GM19240 (cell line): ENCODE measurements around the gene PCSK2.

Experiments
- DNase-seq: peaks from one replicate; pipeline ENCODE4 v3.0.0; 2011; ENCODE audit warnings: low spot score; ENCODE audit not compliant: insufficient read length

Gene PCSK2

DNA sequence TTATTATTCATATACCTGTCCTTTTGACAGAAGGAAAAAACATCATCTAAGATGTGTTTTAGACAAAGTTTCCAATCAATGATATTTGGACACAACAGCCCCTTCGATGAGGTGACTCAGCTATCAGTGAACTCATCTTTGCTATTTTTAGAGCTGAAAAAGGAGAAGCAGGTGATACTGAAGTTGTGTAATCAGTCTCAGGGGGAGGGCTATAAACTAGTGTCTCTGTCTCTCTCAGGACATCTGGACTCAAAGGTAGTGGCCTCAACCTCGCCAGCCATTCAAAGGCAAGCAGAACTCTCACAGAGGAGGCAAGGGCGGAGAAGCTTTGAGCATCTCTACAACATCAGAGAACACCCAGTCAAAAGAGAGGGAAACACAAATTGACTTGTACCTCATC lies 168.9 kb downstream of the PCSK2 start:
- DNase-seq, result no peak

DNA sequence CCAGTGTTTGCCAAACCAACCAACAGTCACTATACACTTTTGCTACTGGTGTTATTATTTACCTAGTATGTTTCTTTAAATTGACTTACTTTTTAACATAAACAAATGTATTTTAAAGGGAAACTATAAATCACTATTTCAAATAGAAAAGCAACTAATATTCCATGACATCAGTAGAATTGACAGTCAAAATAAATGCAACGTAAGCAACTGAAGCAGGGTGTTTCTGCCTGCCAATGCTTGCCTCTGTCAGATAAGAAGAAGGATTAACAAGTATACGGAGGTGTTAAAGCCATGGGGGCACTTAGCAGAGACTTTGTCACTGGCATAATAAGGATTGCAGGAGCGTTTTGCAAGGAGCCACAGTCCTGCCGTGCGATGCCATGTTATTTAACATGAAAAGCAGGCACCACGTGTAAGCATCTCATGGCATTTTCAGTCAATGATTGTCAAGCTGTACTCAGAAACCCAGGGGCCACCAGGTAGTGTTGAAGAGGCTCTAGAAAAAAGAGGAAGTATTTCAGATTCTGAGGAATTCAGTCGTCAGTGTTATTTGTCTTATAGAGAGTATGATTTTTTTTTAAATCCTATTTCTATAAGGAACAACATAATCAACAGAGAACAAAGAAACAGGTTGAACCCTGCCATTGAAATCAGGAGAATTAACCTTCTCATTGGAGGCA lies 172.6 kb downstream of the PCSK2 start:
- DNase-seq, result no peak

DNA sequence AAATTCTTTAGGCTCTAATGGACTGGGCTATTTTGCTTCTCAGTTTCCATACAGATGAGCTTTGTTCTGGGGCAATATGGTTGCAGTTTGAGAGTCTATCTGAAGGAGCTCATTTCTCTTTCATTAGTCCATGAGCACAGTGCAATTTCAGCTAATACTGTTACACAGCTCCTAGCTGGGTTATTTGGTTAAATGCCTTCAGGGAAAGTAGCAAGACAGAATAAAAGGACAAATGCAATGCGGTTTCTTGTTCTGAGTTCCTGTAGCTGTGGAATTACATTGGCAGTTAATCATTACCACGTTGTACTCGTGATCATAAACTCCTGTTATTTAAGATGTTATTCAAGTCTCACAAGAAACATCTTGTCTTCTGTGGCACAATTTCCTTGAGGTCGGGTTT lies 176.6 kb downstream of the PCSK2 start:
- no peak for DNase-seq

DNA sequence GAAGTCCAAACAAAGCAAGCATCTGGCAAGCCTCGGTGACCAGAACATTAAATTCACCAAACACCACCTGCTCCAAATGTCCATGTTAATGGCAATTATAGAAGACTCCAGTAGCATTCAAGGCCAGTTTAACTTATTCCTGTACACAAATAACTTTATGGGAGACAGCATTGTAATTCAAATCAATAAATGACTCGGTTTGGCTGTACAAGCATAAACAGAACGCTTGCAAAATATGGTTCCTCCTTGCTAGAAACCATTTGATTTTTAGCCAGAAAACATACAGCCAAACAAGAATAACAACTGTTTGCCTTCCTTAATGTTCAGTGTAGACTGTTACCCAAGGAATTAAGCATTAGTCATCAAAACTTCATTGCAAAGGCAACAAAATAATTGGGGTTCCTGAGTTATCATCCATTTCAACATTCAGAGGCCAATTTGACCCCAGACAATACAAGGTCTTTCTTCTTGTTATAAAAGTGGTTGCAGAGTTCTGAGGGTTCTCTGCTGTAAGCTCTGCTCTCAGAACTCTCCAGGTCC lies 179.3 kb downstream of the PCSK2 start:
- no peak for DNase-seq

DNA sequence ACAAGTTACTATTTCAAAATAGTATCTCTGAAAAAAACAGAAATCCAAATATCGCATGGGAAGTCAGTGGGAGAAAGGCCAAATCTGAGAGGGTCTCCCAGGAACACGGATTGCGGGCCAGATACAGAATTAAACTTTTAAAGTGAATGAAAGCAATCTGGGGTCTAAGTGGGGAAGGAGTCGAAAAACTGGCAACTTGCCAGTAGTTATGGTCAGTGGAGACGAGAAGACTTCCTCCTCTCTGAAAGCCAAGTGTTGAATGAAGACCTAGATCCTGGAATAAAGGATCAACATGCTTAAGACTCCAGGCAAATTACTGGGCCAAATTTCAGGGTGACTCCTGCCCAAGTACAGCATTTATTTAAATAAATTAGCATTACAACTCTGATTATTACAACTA lies 180.7 kb downstream of the PCSK2 start:
- no peak for DNase-seq

DNA sequence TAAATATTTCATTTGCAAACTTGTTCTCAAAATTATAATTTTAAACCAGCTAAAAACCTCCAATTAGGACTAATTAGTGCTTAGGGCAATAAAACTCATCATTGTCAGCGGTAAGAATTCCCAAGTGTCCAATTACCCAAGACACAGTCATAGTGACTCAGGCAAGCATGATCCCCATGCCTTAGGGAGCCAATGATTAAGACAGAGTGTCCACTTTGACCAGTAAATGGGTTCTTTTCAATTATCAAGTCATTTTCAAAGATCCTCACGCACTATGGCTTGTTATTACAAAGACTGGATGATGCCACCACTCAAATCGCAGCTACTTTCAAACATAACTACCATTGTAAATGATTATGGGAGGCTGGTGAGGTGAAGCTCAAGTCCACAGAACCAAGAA lies 190.4 kb downstream of the PCSK2 start:
- DNase-seq, result no peak

DNA sequence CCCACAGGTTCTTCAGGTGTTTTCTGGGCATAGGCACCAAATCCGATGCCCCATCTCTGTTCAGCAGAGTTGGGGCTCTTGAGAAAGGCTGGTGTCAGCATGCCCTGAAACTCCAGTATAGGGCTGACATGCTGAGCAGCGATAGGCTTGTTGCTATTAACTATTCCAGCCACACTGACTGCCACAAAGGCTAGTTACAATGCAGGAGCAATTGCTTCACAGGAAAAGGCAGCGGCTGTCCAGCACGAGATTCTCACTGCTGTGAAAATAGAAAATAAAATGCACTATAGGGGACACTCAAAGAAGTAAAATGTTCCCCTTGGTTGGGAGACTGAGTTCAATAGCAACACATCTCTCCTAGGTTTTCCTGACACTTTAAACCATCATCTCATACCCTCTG lies 191.9 kb downstream of the PCSK2 start:
- DNase-seq, result no peak

DNA sequence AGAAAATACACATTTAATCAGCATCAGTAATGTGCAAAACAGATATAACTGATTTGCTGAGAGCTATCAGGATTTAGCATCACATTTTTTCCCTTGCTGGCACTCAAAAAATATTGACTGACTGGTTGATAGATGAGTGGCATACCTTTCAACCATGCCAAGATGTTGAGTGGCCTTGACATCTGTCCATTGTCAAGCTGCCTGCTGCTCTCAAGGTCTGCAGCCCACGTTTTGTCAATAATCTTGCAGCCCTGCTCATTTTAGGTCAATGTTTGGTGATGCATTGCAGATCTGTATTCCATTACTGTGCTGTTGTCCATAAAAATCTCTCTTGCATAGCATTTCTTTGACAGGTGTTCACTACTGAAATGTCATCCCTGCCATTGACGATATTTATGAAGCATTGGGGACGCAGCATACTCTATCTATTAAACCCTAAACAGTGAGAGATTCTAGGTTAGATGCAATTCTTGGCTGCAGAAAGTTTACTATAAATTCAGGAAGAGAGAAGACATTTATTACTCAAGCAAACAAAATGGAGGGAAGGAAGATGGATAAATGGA lies 192.7 kb downstream of the PCSK2 start:
- no peak for DNase-seq

DNA sequence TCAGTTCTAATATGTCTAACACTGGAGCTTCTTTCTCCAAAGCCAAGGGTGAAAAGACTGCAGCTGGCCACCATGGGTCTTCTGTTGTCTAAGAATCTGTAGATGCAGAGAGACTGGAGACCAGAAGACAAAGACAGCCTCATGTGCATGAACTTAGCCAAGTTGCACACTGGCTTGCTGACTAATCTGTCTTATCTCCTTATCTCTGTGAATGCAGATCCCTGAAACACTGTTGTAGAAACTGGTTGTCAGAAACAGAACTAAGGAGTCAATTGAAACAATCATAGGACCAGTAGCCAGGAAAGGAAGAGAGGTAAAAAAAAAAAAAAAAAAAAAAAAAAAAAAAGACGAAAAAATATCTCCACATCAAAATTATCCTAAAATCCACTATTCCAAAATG lies 194.7 kb downstream of the PCSK2 start:
- no peak for DNase-seq

DNA sequence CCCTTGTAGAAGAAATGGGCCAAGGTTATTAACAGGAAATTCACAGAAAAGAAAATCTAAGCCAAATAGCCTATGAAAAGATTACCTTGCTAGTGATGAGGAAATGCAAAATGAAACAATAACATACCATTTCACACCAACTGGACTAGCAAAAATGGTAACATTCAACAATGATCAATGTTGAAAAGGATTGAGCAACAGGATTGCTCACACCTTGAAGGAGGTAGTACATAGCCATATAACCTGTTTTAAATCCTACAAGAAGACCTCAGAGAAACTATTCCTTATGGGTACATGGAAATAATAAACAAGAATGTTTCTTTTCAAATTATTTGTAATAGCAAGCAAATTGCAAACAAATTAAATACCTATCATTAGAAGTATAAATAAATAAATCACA lies 196.9 kb downstream of the PCSK2 start:
- no peak for DNase-seq

DNA sequence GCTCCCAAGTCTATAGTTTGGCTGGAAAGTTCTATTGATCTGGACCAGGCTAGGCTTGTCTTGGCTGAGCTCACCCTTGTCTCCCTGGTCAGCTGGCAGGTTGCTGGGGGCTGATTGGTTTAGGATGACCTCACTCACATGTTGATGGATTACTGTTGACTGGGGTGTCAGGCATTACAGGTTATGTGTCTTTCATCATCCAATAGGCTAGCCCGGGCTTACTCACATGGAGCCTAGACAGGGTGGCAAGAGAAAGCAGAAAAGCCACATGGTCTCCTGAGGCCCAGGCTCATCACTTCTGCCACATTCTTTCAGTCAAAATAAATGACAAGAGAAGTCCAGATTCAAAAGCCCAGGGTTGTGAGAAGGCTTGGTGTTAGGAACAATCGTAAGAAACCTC lies 200.8 kb downstream of the PCSK2 start:
- DNase-seq, result no peak

DNA sequence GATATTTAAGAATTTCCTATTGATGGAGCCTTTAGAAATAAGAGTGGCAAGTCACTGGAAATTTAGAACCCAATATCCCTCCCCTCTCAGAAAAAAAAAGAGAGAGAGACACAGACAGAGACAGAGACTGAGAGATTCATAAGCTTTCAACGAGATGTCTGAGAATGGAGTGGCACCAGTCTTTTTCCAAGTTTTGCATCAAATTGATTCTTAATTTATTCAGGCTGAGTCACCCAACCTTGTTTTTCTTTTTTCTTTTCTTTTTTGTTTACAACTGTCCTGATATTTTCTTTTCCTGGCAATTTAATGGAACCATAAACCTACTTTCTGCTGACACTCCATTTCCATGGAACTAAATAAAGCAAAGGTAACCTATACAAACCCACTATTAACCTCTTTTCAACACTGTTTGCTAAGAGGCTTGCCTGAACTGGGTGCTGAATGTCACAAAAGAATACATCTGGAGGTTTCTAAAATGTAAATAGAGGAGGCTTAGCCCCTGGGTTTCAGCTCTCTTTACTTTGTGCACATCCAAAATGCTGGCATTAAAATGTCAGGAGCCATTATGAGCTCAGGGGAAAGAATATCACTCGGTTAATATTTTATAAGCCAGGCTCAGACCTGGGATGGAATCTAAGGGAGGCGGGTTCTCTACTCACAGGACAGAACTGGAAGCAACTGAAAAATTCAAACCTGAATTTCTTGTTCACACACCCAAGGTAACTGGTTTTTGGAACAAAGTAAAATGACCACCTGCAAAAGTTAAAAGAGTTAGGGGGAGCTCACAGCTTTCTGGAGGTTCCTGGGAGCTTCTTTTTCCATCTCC lies 203.5 kb downstream of the PCSK2 start:
- DNase-seq, result no peak

DNA sequence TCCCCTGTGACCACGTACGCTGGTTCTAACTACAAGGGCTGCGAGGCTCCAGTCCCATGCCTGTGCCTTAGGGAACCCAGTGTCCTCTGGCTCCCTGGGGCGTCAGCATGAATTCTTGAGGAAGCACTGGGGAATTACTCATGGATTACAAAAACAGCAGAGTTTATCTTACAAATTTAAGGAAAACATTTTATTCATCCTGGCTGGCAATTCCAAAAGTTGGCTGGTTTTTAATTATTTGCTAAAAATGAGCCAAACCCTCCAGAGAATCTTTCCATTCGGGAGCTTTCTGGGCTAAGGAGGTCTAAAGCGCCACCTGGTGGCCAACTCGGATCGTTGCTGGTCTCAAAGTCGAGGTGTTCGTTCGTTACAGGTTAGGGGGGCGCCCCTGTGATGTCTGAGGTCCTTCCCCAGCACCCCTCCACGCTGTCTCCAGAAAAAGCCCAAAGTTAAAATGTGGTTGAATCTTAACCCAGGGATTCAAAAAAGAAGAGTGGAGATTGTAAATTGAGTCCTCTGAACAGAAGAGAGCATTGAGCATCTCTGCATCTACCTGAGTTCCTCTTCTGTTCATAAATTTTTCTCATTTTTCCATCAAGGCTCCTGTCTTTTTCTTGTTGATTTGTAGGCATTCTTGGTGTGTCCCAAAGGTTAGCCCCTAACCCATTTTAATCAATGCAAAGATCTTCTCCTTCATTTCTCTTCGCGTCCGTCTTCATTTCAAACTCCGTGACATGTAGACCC lies 205.0 kb downstream of the PCSK2 start:
- peak; percentile 34 for DNase-seq

DNA sequence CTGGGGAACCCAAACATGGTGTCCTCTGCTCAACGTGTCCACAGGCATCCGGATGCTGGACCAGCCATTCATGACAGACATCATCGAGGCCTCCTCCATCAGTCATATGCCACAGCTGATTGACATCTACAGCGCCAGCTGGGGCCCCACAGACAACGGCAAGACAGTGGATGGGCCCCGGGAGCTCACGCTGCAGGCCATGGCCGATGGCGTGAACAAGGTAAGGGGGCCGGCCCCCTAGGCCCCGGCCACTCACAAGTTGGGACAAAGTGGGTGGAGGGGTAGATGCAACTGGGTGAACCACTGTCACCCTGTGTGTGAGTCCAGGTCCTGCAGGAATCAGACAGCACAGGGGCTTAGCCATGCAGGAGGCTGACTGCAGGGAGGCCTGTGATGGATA lies 209.8 kb downstream of the PCSK2 start:
- no peak for DNase-seq

DNA sequence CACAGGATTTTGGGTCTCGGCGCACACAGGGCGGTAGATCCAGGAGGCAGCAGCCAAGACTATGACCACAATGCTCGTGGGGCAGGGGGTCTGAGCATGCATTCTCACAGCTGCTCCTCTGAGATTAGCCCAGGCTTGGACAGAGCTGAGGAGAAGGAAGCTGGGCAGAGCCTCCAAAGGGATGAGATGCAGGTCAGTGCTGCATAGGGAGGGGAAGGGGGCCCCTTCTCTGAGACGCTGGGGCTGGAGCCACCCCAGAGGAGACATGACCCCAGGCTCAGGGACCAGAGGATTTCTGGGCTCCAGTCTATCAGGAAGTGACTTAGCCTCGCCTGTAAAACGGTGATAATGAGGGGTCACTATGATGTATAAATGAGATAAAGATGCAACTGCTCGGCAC lies 210.4 kb downstream of the PCSK2 start:
- no peak for DNase-seq

DNA sequence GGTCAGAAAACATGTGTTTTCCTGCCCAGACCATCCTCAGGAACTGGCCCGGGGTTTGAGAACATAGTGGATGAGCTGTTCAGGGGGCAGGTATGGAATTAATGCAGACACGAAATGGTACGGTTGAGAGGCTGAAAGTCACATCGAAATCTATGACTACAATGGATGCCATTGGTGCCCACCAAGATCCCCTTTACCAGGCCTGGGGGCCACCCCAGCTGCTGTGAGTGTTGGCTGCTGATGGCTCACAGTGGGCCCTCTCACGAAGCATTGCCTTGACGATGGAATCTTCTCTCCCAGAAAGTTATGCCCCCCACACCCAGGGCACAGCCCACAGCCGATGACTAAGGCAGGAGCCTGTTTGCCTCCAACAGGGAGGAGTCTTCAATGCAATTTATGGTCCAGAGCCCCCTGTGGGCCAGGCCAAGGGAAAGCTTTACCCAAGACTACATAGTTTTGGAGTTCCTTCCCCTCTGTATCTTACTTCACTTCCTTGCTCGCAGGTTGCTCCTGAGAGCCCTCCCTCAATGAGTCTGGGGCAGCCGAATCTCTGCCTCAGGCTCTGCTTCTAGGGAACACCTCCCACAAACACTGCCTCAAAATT lies 211.7 kb downstream of the PCSK2 start:
- no peak for DNase-seq

DNA sequence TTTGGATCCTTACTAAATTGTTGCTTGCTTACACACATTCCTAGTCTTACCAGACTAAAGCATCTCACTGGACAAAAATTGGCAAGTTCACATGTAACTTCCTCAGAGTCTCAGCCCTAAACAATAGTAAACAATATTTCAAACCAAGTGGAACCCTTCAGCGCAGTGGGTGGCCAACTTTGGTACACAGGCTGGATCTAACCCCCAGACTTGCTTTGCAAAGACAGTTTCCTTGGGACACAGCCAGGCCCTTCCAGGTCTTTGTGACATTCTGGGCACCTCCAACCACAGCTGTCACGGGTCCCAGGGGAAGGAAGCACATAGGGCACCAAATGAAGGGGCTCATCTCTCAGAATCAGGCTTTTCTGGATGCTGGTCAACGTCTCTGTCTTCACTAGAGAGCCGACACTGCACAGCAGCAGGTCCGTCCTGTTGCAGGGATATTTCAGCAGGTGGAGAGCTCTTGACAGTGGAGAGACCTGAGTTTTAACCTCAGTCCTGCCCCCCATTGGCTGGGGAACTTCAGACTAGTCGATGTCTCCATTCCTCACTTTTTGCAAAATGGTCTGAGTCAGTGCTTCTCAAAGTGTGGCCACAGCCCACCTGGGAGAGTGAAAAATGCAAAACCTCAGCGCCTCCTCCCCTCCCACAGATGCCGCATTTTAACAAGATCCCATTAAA lies 212.9 kb downstream of the PCSK2 start:
- no peak for DNase-seq

DNA sequence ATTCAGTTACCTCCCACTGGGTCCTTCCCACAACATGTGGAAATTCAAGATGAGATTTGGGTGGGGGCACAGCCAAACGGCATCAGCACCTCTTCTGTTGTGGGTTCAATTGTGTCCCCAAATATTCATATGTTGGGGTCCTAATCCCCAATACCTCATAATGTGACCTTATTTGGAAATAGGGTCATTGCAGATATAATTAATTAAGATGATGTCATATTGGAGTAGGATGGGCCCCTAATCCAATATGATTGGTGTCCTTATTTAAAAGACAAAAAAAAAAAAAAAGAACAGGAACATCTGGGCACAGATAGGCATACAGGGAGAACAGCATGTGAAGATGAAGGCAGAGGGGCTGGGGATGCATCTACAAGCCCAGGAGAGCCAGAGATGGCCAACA lies 214.9 kb downstream of the PCSK2 start:
- no peak for DNase-seq

DNA sequence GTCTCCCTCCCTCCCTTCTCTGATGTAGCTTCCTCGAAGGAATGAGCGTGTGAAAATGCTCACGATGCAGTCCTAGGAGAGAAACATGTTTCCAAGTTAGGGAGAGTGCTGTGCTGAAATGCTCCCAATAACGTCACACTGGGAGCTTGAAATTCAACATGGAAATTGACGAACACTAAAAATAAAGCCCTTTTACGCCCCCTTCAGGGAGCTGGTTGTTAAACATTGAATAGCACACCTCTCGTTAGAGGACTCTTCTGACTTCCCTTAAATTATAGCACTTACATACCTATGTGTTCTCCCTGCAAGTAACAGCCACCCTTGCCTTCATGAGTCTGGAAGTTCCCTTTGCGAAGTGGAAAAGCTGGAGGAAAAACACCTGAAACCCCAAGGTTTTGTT lies 215.7 kb downstream of the PCSK2 start:
- no peak for DNase-seq

DNA sequence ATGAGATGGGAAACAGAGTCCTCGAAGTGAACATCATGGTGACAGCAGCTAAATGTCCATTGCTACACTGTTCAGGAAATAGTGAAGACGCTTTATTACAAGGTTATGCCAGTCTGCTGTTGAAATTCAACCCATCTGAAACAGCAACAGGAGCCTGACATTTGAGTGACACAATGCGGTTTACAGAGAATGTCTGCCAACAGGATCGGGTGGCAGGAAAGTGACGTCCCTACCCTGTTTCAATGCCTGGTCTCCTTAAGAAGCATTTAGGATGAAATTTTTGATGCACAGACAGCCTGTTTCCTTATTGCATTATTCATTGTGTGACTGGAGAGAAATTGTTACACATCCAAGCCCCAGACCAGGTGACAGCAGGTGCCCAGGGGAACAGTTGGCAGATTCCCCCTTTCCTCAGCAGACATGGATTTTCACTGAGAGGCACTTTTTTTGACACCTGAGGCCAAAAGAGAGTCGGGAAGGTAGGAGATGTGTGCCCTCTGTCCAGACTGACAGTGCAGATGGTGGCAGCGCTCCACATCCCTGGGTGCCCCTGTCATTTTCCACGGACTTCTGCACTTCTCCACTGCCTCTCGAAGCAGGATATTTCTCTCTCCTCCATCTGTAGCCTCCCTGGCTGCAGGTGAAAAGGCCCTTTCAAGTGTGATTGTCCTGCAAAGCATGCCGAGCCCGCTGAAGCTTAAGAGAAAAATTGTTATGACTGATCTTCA lies 216.5 kb downstream of the PCSK2 start:
- DNase-seq, result no peak
